GM21423 (cell line): ENCODE measurements around the gene ATP8A1.

Source experiments
- ATAC-seq: cut with Tn5 transposase; IDR thresholded peaks from one replicate; pipeline ENCODE4 v1.9.1; 2021; ENCODE audit warnings: mild to moderate bottlenecking, moderate library complexity; ENCODE audit not compliant: unreplicated experiment

Gene ATP8A1

GRCh38 chr4:42628740-42629139 lies 28.2 kb downstream of the ATP8A1 start:
- no peak for ATAC-seq

DNA sequence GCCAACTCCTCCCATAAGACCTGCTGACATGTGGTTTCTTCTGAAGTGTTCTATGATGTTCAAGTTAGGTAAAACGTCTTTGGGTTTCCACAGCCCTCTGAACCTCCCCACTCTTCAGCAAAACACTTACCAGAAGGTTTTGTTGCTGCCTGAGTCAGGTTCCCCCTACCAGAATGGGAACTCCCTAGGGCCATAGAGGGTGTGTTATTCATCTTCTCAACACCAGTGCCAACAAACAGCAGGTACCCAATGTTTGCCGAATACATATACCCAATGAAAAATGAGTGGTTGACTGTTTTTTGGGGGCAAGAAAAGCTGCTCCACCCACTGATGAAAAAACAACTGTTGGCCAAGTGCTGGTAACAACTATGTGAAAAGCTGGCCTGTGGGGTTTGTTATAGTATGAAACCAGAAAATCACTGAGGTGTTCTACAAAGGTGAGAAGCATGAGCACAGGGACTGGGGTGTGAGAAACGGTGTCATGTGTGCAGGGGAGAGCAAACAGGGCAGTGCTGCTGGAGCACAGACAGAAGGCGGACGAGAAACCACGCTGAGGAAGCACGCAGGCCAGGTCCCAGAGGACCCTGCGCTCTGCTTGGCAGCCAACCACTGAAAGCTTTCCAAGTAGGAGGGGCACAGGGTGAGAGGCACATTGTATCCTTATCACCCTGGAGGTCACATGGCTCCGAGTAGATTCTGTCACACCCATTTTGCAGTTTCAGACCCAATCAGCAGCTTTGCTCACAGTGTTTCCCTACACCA lies 28.8 kb downstream of the ATP8A1 start:
- peak; percentile 91 for ATAC-seq

- no peak for ATAC-seq
Measured at GRCh38 chr4:42626629-42627146, 30.2 kb downstream of the ATP8A1 start.

DNA sequence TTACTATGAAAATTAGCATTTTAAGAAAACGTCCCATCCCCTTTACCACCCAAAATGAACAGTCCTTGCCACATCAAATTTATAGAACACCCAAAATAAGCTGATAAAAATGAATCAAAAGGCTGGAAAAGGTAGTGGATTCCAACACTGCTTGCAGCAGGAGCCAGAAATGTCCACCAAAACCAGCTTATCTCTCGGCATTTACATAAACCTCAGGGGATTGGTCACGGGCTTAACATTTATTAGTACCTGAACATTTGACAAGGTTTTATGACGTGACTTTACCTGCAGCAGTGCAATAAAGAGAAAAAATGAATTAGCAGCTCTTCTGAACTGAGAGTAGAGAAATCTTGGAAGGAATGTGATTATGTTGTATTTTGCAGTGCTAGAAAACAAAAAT lies 31.6 kb downstream of the ATP8A1 start:
- ATAC-seq = no peak

- no peak for ATAC-seq
Measured at GRCh38 chr4:42624551-42624950, 32.4 kb downstream of the ATP8A1 start.

- no peak for ATAC-seq
Measured at GRCh38 chr4:42618023-42618422, 38.9 kb downstream of the ATP8A1 start.

DNA sequence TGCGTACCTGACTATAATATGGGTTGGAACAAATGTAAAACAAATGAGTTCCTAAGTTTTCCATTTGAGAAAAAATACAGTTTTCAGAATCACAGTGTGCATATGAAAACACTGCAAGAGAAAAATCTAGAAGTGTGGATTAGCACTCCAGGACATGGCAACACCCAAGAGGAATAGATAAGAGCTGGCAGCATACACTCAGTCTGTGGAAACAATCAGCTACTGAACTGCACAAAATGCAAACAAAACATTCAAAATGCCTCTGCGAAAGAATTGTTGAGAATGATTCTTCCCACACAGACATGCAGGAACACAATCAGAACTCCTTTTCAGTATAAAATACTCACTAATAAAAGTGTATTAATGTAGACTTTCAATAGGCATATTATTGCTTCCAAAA lies 39.9 kb downstream of the ATP8A1 start:
- no peak for ATAC-seq

GRCh38 chr4:42616572-42616971 lies 40.3 kb downstream of the ATP8A1 start:
- ATAC-seq = no peak

- ATAC-seq = no peak
Measured at GRCh38 chr4:42615131-42615763, 41.7 kb downstream of the ATP8A1 start.

DNA sequence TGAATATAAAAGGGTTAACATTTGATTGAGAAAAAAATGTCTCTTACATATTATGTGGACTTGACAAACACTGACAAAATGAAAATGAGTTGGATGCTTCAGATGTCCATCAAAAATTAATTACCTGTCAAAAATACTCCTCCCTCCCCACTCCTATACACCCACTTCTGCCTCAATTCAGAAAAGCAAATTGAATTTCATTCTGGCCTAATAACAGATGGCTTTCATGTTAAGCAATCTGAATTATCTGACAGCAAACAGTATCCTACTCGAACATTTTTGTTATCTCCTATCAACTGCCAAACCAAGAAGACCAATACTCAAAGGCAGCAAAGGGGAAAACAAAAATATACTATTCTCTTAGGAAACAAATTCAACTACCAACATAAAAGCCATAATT lies 44.0 kb downstream of the ATP8A1 start:
- ATAC-seq = no peak

- no peak for ATAC-seq
Measured at GRCh38 chr4:42610941-42611340, 46.0 kb downstream of the ATP8A1 start.

DNA sequence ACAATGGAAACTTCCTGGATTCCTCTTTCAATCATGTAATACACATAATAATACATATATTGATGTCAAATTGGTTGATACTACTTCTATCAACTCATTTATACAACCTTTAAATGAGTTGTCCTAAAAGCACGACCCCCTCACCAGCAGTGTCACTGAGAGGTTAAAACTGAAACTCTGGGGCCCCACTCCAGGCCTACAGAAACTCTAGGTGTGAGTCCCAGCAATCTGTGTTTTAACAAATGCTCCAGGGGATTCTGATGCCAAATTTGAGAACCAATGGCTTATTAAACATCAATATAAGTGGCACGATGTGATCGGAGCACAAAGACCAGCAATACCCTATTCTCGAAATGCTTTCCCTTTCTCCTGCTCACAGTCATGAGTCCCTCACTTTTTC lies 47.9 kb downstream of the ATP8A1 start:
- no peak for ATAC-seq

GRCh38 chr4:42608551-42608950 lies 48.4 kb downstream of the ATP8A1 start:
- no peak for ATAC-seq

DNA sequence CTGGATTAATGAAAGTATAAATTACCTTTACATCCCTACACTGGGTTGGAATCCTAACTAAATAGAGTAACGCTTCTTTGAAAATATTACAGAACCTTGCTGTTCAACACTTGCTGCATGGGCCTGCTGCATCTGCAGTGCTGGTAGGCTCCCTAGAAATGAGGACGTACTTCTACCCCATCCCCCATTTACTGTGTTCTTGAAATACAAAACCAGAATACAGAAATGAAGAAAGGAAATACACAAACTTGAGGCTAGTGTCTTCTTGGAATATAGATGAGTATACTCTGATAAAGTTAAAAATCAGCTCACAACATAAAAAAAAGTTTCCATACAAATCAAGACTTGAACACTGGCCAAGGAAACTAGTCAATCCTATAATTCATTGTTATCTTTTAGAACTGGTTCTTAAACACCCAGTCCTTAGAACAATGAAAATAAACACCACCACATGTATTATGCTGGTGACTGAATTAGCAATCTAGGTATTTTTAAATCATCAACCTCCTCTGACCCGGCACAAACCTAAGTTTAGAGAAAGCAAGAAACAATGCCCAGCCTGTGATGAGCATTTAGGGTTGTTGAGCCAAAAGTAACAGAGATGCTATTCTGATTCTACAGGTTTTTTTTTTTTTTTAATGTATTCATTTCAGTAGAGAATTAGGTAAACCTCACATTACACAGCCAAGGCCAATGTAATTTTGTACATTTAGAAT lies 49.7 kb downstream of the ATP8A1 start:
- ATAC-seq = no peak

GRCh38 chr4:42605264-42605663 lies 51.6 kb downstream of the ATP8A1 start:
- ATAC-seq = no peak

DNA sequence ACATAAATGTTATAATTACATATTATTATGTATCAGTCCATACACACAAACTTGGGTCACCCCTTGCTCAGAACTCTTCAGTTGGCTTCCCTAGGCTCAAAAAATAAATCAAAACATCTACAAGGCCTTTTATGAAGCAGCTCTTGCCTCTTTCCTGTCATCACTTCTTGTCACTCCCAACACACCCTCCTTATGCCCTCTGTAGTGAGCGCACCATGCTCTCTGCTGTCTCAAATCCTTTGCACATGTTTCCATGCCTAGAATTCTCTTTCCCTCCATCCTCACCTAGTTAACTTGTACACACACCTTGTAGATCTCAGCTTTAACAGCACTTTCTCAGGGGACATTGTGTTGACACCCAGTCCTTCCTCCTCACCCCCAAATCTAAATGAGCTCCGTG lies 53.0 kb downstream of the ATP8A1 start:
- ATAC-seq = no peak

- ATAC-seq = no peak
Measured at GRCh38 chr4:42600578-42600977, 56.3 kb downstream of the ATP8A1 start.

- ATAC-seq = peak; percentile 91
Measured at GRCh38 chr4:42596918-42597317, 60.0 kb downstream of the ATP8A1 start.

GRCh38 chr4:42594888-42595287 lies 62.0 kb downstream of the ATP8A1 start:
- ATAC-seq = no peak

- ATAC-seq = no peak
Measured at GRCh38 chr4:42588909-42589308, 68.0 kb downstream of the ATP8A1 start.

GRCh38 chr4:42586775-42587174 lies 70.1 kb downstream of the ATP8A1 start:
- ATAC-seq = no peak

DNA sequence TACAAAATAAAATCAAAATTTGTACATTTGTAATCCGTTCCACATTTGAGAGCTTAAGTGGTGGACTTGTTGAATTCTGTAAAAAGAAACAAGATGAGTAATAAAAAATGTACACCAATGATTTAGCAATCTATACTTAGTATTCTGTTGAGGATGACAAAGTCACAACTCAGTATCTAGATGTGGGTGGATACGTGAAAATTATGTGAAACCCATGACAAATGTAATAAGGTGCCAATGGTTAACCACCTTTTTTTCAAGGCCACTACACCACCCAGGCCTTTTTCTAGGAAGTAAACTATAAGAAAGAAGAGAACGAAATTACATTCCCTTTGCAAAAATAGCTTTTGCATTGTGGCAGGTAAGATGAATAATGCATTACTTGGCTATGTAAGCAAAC lies 77.0 kb downstream of the ATP8A1 start:
- no peak for ATAC-seq
